Measurements from ENCODE around the gene COX7B. TPM values are rescaled to one million over a fixed set of nuclear protein-coding genes. Genes with fewer than 3 reads are reported as not detected.
"Not testable (repeated sequence)": the region's sequence is repeated elsewhere in the genome, so short reads cannot be mapped to it uniquely, and the experiment has no call there.

COX7B gene
- total RNA-seq, 1 experiment from 2014 or later, result 450 TPM

DNA sequence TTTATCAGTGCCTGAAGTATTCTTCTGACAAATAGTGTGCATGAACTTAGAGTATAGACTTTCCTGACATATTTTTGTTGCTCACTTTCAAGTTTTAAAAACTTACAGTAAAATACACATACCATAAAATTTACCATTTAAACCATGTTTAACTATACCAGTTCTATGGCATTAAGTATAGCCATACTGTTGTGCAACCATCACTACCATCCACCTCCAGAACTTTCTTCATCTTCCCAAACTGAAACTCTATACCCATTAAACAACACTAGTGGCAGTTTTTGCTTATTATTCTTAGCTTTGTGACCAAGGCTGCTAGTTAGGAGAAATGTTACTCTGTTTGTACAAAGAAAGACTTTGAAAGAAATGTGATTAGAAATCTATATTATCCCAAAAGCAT lies 37.0 kb downstream of the COX7B start:
- DNase-seq (ENCODE audit: low read depth), result no peak
- in situ Hi-C loops (cut with HindIII; ENCODE audit: low pct_unique_long_range_greater_than_20kb, low sequenced_read_pairs), result no loop called here

DNA sequence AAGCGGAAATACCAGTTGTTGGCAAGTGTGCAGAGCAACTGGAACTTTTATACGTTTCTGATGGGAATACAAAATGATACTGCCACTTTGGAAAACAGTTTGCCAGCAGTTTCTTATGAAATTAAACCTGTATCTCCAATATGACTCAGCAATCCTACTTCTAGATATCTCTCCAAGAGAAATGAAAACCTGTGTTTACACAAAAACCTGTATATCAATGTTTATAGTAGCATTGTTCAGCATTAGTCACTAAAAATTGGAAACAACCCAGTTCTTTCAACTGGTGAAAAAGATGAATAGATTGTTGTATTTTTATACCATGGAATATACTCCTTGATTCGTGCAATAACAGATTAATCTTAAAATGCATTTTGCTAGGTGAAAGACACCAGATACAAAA lies 38.0 kb downstream of the COX7B start:
- DNase-seq (ENCODE audit: low read depth), result peak; percentile 41
- in situ Hi-C loops (cut with HindIII; ENCODE audit: low pct_unique_long_range_greater_than_20kb, low sequenced_read_pairs), result no loop called here

DNA sequence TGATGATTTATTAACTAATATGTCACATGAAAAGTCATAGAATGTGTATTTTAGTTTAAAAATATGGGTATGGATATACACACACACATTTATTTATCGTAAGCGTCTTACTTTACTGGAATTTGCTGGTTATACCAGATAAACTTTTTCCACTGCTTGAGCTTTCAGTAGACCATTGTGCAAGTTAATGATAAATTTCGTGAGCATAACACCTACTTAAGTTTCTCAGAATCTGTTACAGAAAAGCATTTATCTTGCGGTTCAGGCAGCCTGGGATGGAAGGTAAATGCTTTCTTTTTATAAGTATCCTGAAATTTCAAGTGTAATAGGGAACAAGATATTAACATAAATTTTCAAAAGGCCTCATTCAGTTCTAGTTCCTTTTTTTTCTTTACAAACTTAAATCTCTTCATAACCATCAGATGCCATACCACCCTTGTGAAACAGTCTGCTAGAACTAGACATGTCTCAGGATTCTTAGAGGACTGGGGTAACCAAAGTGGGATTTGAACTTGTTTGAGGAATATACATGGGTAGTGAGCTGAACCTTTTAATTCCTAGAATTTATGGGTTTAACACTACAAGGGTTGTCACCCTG lies 38.9 kb downstream of the COX7B start:
- in situ Hi-C loops (cut with HindIII; ENCODE audit: low pct_unique_long_range_greater_than_20kb, low sequenced_read_pairs), result no loop called here
- peak; percentile 2 for DNase-seq (ENCODE audit: low read depth)

DNA sequence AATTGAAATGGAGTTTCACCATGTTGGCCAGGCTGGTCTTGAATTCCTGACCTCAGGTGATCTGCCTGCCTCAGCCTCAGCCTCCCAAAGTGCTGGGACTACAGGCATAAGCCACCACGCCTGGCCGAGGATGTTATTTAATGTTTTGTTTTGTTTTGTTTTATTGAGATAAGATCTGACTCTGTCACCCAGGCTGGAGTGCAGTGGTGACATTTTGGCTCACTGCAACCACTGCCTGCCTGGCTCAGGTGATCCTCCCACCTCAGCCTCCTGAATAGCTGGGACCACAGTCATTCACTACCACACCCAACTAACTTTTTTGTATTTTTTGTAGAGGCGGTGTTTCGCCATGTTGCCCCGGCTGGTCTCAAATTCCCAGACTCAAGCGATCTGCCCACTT lies 45.8 kb downstream of the COX7B start:
- in situ Hi-C loops (cut with HindIII; ENCODE audit: low pct_unique_long_range_greater_than_20kb, low sequenced_read_pairs); DNase-seq (ENCODE audit: low read depth): not testable (repeated sequence)

DNA sequence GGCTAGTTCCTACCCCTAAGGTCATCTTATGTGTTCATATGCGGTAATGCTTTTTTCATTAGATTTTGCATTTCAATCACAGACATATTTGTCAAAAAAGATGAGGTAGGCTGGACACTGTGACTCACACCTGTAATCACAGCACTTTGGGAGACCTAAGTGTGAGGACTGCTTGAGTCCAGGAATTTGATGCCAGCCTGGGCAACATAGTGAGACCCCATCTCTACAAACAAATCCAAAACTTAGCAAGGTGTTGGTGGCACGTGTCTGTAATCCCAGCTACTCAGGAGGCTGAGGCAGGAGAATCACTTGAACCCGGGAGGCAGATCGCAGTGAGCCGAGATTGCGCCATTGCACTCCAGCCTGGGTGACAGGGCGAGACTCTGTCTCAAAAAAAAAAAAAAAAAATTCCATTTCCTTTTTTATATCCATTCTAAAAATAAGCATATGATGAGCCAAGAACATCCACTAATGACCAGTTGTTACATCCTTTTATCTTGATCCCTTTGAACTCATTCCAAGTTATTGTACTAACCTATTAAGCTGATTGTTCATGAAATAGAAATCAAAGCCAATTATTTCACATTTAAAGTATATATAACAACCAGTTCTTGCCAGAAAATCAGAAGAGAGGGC lies 46.8 kb downstream of the COX7B start:
- in situ Hi-C loops (cut with HindIII; ENCODE audit: low pct_unique_long_range_greater_than_20kb, low sequenced_read_pairs), result no loop called here
- DNase-seq (ENCODE audit: low read depth), result no peak

DNA sequence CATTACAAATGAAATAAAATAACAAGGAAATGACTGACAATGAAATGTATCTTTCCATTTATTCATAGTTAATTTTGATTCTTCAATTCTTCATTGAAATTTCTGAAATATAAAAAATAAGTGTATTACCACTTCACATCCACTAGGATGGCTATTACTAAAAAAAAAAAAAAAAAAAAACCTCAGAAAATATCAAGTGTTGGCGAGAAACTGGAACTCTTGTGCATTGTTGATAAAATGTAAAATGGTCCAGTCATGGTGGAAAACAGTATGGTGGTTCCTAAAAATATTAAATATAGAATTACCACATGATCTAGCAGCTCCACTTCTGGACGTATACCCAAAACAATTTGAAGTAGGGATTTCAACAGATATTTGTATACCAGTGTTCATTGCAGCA lies 47.3 kb downstream of the COX7B start:
- no peak for DNase-seq (ENCODE audit: low read depth)
- in situ Hi-C loops (cut with HindIII; ENCODE audit: low pct_unique_long_range_greater_than_20kb, low sequenced_read_pairs), result no loop called here

DNA sequence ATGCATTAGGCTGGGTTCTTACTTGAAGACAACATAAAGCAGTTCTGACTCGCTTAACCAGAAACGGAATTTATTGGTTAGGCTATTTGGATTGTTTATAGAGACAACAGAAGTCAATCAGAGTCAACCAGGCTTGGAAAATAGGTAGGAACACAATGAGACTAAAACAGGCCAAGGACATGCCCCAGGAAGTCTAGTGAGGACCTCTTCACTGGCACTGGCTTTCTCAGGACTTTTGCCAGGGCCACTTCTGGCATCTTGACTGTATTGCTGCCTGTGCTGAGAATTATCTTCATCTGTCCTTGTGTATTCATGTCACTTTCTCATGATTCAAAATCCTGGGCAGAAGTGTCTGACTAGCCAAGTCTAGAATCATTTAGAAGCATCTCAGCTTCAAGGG lies 50.6 kb downstream of the COX7B start:
- in situ Hi-C loops (cut with HindIII; ENCODE audit: low pct_unique_long_range_greater_than_20kb, low sequenced_read_pairs), result no loop called here
- DNase-seq (ENCODE audit: low read depth), result peak; percentile 8

DNA sequence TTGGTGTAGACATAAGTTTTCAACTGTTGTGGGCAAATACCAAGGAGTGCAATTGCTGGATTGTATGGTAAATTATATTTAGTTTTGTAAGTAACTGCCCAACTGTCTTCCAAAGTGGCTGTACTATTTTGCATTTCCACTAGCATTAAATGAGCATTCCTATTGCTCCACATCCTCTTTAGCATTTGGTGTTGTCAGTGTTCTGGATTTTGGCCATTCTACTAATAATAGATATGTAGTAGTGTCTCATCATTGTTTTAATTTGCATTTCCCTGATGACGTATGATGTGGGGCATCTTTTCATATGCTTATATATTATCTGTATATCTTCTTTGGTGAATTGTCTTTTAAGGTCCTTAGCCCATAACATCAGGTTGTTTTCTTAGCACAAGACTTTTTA lies 52.9 kb downstream of the COX7B start:
- in situ Hi-C loops (cut with HindIII; ENCODE audit: low pct_unique_long_range_greater_than_20kb, low sequenced_read_pairs), result no loop called here
- DNase-seq (ENCODE audit: low read depth), result no peak

DNA sequence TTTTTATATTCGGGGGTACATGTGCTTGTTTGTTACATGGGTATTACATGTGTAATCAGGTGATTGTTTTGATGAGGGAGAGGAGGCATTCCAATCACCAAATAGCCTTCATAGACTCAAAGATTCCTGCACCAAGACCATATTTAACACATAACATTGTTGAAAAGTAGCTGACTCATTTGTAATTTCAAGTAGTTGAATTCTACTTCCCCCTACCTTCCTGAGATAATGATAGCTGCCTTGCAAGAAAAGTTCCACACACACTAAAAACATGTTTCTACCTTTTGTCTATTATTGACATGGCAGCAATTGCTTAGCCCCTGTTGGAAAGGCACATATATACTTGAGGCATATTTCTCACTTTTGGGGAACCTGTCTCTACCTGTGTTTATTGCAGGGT lies 54.0 kb downstream of the COX7B start:
- in situ Hi-C loops (cut with HindIII; ENCODE audit: low pct_unique_long_range_greater_than_20kb, low sequenced_read_pairs), result no loop called here
- peak; percentile 32 for DNase-seq (ENCODE audit: low read depth)

DNA sequence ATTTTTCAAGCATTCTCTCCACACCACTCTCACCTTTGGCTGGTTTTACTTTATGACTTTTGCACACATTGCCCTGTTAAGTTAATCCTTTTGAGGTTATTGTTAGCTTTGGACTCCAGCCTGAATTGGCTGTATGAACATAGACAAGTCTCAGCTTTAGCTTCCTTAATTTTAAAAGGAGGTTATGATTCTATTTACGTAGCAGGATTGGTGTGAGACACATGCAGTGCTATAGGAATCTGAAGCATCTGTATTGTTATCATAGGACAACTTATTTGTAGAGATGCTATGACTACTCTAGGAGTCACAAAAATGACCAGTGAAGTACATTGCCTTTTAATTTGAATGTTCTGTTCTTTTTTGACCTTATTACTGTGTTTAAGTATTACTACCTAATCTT lies 54.4 kb downstream of the COX7B start:
- in situ Hi-C loops (cut with HindIII; ENCODE audit: low pct_unique_long_range_greater_than_20kb, low sequenced_read_pairs), result no loop called here
- peak; percentile 40 for DNase-seq (ENCODE audit: low read depth)

Other genes with a start within 250 kb of the COX7B start
- 9.4 and 29.2 TPM in 2 replicates for gene ATRX, start 113.3 kb upstream of the COX7B start, total RNA-seq (2014; rRNA removed; shearing (Covaris generic); ENCODE audit: low replicate concordance)
- 84.0 and 99.7 TPM in 2 replicates for gene MAGT1, start 4.0 kb upstream of the COX7B start, total RNA-seq (2014; rRNA removed; shearing (Covaris generic); ENCODE audit: low replicate concordance)
- 7.4 and 8.9 TPM in 2 replicates for gene ATP7A, start 11.2 kb downstream of the COX7B start, total RNA-seq (2014; rRNA removed; shearing (Covaris generic); ENCODE audit: low replicate concordance)
- not detected in 2 replicates for gene PGAM4, start 70.2 kb downstream of the COX7B start, total RNA-seq (2014; rRNA removed; shearing (Covaris generic); ENCODE audit: low replicate concordance)
- 995 and 1,058 TPM in 2 replicates for gene PGK1, start 204.8 kb downstream of the COX7B start, total RNA-seq (2014; rRNA removed; shearing (Covaris generic); ENCODE audit: low replicate concordance)
- gene TAF9B, start 240.2 kb downstream of the COX7B start, total RNA-seq (2014; rRNA removed; shearing (Covaris generic); ENCODE audit: low replicate concordance), result 30.0 TPM in 2 replicates